Measurements from ENCODE around the gene KIAA1671. TPM values are rescaled to one million over a fixed set of nuclear protein-coding genes. Genes with fewer than 3 reads are reported as not detected.

The KIAA1671 gene
- total RNA-seq, 1 donor from 2014 or later = 8.3 TPM

- no peak for DNase-seq (ENCODE audit: extremely low spot score, unreplicated experiment)
- H3K4me3 Mint-ChIP-seq (ENCODE audit: unreplicated experiment) = no peak overlapping the region
- H3K36me3 Mint-ChIP-seq (ENCODE audit: unreplicated experiment) = no peaks in the 10 kb centered on the region
- H3K27ac Mint-ChIP-seq (ENCODE audit: unreplicated experiment) = no peak overlapping the region
- H3K27me3 Mint-ChIP-seq (ENCODE audit: unreplicated experiment) = no peaks in the 10 kb centered on the region
- H3K9me3 Mint-ChIP-seq (ENCODE audit: unreplicated experiment) = no peaks in the 10 kb centered on the region
- TF ChIP-seq CTCF (IDR thresholded peaks at IDR 0.05) = no peak
- peaks cover 6% of the 10 kb centered on the region for H3K4me1 Mint-ChIP-seq (ENCODE audit: unreplicated experiment)
Measured at GRCh38 chr22:25006354-25006753, 53.8 kb downstream of the KIAA1671 start.

GRCh38 chr22:25007444-25008106, 55.1 kb downstream of the KIAA1671 start:
- H3K4me3 Mint-ChIP-seq (ENCODE audit: unreplicated experiment) = no peak overlapping the region
- H3K36me3 Mint-ChIP-seq (ENCODE audit: unreplicated experiment) = no peaks in the 10 kb centered on the region
- no peaks in the 10 kb centered on the region for H3K9me3 Mint-ChIP-seq (ENCODE audit: unreplicated experiment)
- H3K27me3 Mint-ChIP-seq (ENCODE audit: unreplicated experiment) = no peaks in the 10 kb centered on the region
- DNase-seq (ENCODE audit: extremely low spot score, unreplicated experiment) = no peak
- peaks cover 3% of the 10 kb centered on the region for H3K4me1 Mint-ChIP-seq (ENCODE audit: unreplicated experiment)
- H3K27ac Mint-ChIP-seq (ENCODE audit: unreplicated experiment) = no peak overlapping the region
- no peak for TF ChIP-seq CTCF (IDR thresholded peaks at IDR 0.05)

- Mint-ChIP-seq H3K27me3 (ENCODE audit: unreplicated experiment) (no peaks in the 10 kb centered on the region), H3K9me3 (ENCODE audit: unreplicated experiment) (no peaks in the 10 kb centered on the region), H3K4me1 (ENCODE audit: unreplicated experiment) (peaks cover 3% of the 10 kb centered on the region)
Measured at GRCh38 chr22:25008666-25009065, 56.1 kb downstream of the KIAA1671 start.

GRCh38 chr22:25012741-25013143, 60.2 kb downstream of the KIAA1671 start:
- peaks cover 3% of the 10 kb centered on the region for H3K4me1 Mint-ChIP-seq (ENCODE audit: unreplicated experiment)
- peaks cover under 1% of the 10 kb centered on the region for H3K27me3 Mint-ChIP-seq (ENCODE audit: unreplicated experiment)
- H3K27ac Mint-ChIP-seq (ENCODE audit: unreplicated experiment) = no peak overlapping the region

More at GRCh38 chr22:25008666-25009065, 56.1 kb downstream of the KIAA1671 start:
- Mint-ChIP-seq H3K36me3 (ENCODE audit: unreplicated experiment) (no peaks in the 10 kb centered on the region), H3K27ac (ENCODE audit: unreplicated experiment) (no peak overlapping the region), H3K4me3 (ENCODE audit: unreplicated experiment) (no peak overlapping the region)
- DNase-seq (ENCODE audit: extremely low spot score, unreplicated experiment) = no peak
- TF ChIP-seq CTCF (IDR thresholded peaks at IDR 0.05) = no peak

GRCh38 chr22:25013607-25014006, 61.1 kb downstream of the KIAA1671 start:
- no peak overlapping the region for H3K4me3 Mint-ChIP-seq (ENCODE audit: unreplicated experiment)
- H3K36me3 Mint-ChIP-seq (ENCODE audit: unreplicated experiment) = no peaks in the 10 kb centered on the region
- no peaks in the 10 kb centered on the region for H3K9me3 Mint-ChIP-seq (ENCODE audit: unreplicated experiment)
- no peak for DNase-seq (ENCODE audit: extremely low spot score, unreplicated experiment)
- H3K27ac Mint-ChIP-seq (ENCODE audit: unreplicated experiment) = no peak overlapping the region
- H3K4me1 Mint-ChIP-seq (ENCODE audit: unreplicated experiment) = peaks cover 3% of the 10 kb centered on the region
- peaks cover 9% of the 10 kb centered on the region for H3K27me3 Mint-ChIP-seq (ENCODE audit: unreplicated experiment)
- TF ChIP-seq CTCF (IDR thresholded peaks at IDR 0.05) = no peak

More at GRCh38 chr22:25012741-25013143, 60.2 kb downstream of the KIAA1671 start:
- no peak for TF ChIP-seq CTCF (IDR thresholded peaks at IDR 0.05)
- Mint-ChIP-seq H3K4me3 (ENCODE audit: unreplicated experiment) (no peak overlapping the region), H3K36me3 (ENCODE audit: unreplicated experiment) (no peaks in the 10 kb centered on the region), H3K9me3 (ENCODE audit: unreplicated experiment) (no peaks in the 10 kb centered on the region)
- DNase-seq (ENCODE audit: extremely low spot score, unreplicated experiment) = no peak
